LNCAP (cell line): ENCODE measurements around the gene TBCEL.

Experiments
- TF ChIP-seq, protein P1 (sequence below): fragments of 450-650 bp; IDR thresholded peaks from 2 replicates; pipeline ENCODE4 v1.5.1; 2017; ENCODE audit warnings: mild to moderate bottlenecking

Gene TBCEL

GRCh38 chr11:121040614-121041002 lies 16.7 kb downstream of the TBCEL start:
- TF ChIP-seq, protein P1, sequence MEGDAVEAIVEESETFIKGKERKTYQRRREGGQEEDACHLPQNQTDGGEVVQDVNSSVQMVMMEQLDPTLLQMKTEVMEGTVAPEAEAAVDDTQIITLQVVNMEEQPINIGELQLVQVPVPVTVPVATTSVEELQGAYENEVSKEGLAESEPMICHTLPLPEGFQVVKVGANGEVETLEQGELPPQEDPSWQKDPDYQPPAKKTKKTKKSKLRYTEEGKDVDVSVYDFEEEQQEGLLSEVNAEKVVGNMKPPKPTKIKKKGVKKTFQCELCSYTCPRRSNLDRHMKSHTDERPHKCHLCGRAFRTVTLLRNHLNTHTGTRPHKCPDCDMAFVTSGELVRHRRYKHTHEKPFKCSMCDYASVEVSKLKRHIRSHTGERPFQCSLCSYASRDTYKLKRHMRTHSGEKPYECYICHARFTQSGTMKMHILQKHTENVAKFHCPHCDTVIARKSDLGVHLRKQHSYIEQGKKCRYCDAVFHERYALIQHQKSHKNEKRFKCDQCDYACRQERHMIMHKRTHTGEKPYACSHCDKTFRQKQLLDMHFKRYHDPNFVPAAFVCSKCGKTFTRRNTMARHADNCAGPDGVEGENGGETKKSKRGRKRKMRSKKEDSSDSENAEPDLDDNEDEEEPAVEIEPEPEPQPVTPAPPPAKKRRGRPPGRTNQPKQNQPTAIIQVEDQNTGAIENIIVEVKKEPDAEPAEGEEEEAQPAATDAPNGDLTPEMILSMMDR: no peak

DNA sequence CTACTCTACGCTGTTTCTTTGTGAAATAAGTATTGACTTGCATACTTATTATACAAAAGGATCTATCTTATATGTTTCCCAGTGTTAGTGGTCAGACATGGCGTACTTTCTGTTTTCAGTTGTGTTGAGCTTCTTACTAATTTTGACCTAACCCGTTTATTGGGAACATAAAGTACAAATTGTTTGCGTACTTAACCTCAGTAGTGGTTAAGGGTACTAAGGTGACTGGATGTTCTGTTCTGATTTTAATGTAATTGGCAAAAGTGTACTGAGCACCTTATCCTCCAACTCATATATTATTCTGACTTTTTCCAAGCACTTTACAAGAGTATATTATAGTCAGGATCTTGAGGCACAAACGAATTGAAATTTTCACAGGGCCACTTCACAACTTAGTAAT lies 17.2 kb downstream of the TBCEL start:
- TF ChIP-seq, protein P1: no peak

DNA sequence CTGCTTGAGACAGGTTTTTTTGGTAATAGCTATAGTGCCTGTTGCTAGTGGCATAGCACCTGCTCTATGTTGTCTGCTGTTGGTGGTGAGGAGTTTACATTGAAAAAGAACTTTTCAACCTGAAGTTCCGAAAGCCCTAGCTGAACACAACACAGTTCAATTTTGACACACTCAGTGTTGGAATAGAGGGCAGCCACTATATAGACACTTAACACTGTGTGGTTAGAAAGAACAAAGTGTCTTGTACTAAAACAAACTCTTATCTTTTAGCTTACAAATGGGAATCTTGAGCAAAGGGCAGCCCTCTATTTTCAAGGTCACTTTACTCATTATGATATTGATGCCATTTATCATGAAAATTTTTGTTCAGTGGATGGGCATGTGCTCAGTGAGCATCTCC lies 18.4 kb downstream of the TBCEL start:
- TF ChIP-seq, protein P1: no peak

DNA sequence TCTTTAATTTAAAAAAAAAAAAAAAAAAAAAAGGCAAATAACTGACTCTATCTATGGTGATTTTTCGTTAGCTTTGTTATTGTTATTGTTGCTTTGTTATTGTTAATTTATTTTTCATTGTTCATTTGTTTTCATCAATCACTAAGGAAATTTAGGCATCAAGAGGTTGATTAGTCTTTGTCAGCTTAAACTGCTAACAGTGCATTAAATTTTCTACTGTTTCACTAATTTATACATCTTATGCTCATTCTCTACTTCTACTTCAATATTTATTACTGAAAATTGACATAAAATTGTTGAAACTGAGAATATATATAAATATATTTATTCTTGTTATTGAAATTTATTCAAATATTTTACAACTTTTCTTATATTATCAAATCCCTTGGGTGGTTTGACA lies 24.0 kb downstream of the TBCEL start:
- TF ChIP-seq, protein P1: no peak

DNA sequence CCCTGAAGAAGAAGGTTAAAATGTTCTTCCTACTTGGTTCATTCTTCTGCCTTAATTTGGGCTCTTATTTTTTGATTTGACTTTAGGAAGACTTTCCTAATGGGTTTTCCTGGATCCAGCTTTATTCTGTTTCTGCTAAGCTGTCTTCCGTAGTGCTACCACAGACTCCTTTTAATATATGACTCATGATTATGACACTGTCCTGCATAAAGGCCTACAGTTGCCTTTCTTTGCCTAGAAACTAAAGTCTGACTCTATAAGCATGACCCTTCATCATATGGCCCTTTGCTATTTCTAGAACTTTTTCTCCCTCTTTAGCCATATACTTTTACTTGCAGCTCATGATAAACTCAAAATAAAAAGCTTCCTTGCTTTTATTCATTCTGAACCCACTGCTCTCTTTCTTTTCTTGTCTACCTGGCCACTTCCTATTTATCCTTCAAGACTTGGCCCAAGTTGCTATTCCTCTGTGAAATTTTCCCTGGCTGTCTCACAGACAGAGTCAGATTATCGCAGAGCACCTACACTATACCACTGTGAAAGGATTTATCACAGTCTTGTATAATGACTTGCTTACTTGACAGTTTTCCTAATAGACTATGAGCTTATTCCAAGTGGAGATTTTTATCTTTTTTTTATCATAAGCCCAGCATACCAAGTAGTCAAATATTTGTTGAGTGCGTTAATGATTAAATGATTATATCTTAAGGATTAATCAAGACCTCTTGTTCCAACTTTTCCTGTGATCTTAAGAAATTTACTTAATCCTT lies 24.7 kb downstream of the TBCEL start:
- TF ChIP-seq, protein P1: no peak

GRCh38 chr11:121053244-121053643 lies 29.3 kb downstream of the TBCEL start:
- TF ChIP-seq, protein P1: no peak

GRCh38 chr11:121054266-121054665 lies 30.4 kb downstream of the TBCEL start:
- TF ChIP-seq, protein P1: no peak

DNA sequence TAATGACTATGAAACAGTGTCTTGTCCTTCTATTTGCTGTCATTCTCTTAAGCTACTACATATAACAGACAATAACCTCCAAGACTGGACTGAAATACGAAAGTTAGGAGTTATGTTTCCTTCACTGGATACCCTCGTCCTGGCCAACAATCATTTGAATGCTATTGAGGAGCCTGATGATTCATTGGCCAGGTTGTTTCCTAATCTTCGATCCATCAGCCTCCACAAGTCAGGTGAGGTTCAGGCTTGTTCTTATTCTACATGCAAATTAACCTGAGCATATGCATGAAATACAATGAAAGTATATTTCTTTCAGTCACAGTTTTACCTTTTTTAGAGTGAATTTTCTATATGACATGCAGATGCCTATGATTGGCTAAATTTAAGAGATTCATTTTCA lies 31.2 kb downstream of the TBCEL start:
- TF ChIP-seq, protein P1: no peak
